B cell (primary cell): Measurements from ENCODE around the gene HES1.

ENCODE experiments used
- CTCF ChIP-seq: fragments of 200-600 bp; IDR thresholded peaks from one replicate; pipeline ENCODE4 v1.8.0; 2022; ENCODE audit warnings: antibody characterized with exemption, mild to moderate bottlenecking
- EZH2 ChIP-seq: IDR thresholded peaks from 2 replicates; pipeline ENCODE4 v1.6.1; 2012; ENCODE audit warnings: borderline replicate concordance, low read depth, mild to moderate bottlenecking, moderate library complexity, low read length; ENCODE audit not compliant: insufficient read depth, poor library complexity, severe bottlenecking

GRCh38 chr3:194118920-194119319 lies 17.0 kb upstream of the HES1 start:
- TF ChIP-seq CTCF (no peak), EZH2 (no peak)
